Mucosa of descending colon (tissue), 3 donors: Measurements from ENCODE around the gene TDRD12. TPM values are rescaled to one million over a fixed set of nuclear protein-coding genes. Genes with fewer than 3 reads are reported as not detected.
"Not testable (repeated sequence)": the region's sequence is repeated elsewhere in the genome, so short reads cannot be mapped to it uniquely, and the experiment has no call there.

Experiments
- ATAC-seq: fragments of 200-7000 bp; cut with Tn5 transposase; one replicate; pipeline ENCODE4 v1.9.1; 2020; ENCODE audit warnings: mild to moderate bottlenecking, moderate library complexity
- DNase-seq, 3 donors: peaks; one replicate each; pipeline ENCODE4 v3.0.0-alpha.2; 2020
- H3K36me3 ChIP-seq: fragments of 200-600 bp; one replicate; pipeline ENCODE4 v1.8.0; 2021; ENCODE audit warnings: low read depth, mild to moderate bottlenecking
- H3K4me1 ChIP-seq: fragments of 200-600 bp; one replicate; pipeline ENCODE4 v1.8.0; 2021; ENCODE audit warnings: low read depth, mild to moderate bottlenecking
- H3K4me3 ChIP-seq: fragments of 200-600 bp; one replicate; pipeline ENCODE4 v1.8.0; 2021; ENCODE audit warnings: mild to moderate bottlenecking
- H3K9me3 ChIP-seq: fragments of 200-600 bp; one replicate; pipeline ENCODE4 v1.8.0; 2021; ENCODE audit warnings: mild to moderate bottlenecking
- CTCF ChIP-seq: fragments of 200-600 bp; IDR thresholded peaks from one replicate; pipeline ENCODE4 v1.8.0; 2022; ENCODE audit warnings: antibody characterized with exemption, mild to moderate bottlenecking
- intact Hi-C, 2 donors: fragments of 100-400 bp; cut with DNase I in 1 of 2; cut with micrococcal nuclease in 1 of 2; formaldehyde crosslinking; loops; one replicate each; pipeline versions ENCODE4 v1.11.0 to v1.11.1; 2022; cut with DNase I, micrococcal nuclease
- total RNA-seq, 3 donors: library from RNA; stranded (reverse); fragmentation: NEBNext Ultra II Directional in 2 of 3; extraction: Animal tissue kit (Norgen Biotek cat#: 25700) in 2 of 3; gene quantifications; one replicate each; pipeline versions ENCODE4 v1.2.1 to v1.2.4, GENCODE V29; 2021 to 2023
- donor health status: DM: no; HTN: no; CAD: no; lungs with moderate emphysema.
- donor health status: DM: no; HTN: no; CAD: no.
- donor health status: DM: no; HTN: yes; CAD: no.

Gene TDRD12
- total RNA-seq, 3 donors from 2014 or later = 0.31 to 0.47 TPM; not detected in 1

GRCh38 chr19:32750441-32751055 is 31.0 kb downstream of the TDRD12 start:
- intact Hi-C loops = no loop called here
- no peaks in the 10 kb centered on the region for H3K9me3 ChIP-seq
- no peaks in the 10 kb centered on the region for H3K36me3 ChIP-seq
- no peaks in the 10 kb centered on the region for H3K4me1 ChIP-seq
- no peak overlapping the region for H3K4me3 ChIP-seq
- no peak for ATAC-seq
- no peak for DNase-seq
- no peak for TF ChIP-seq CTCF

DNA sequence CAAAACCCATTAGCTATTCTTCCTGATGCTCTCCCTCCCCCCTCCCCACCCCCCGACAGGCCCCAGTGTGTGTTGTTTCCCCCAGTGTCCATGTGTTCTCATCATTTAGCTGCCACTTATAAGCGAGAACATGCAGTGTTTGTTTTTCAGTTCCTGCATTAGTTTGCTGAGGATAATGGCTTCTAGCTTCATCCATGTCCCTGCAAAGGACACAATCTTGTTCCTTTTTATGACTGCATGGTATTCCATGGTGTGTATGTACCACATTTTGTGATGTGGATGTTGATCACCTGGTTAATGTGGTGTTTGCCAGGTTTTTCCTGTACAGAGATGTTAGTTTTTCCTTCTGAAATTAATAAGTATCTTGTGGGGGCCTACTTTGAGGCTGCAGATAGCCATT is 31.5 kb downstream of the TDRD12 start:
- Histone ChIP-seq H3K4me3 (no peak overlapping the region), H3K9me3 (no peaks in the 10 kb centered on the region), H3K4me1 (no peaks in the 10 kb centered on the region), H3K36me3 (no peaks in the 10 kb centered on the region)
- ATAC-seq (no peak), DNase-seq (no peak)
- no peak for TF ChIP-seq CTCF
- intact Hi-C loops = no loop called here

GRCh38 chr19:32757189-32757588 is 37.6 kb downstream of the TDRD12 start:
- ATAC-seq = no peak
- DNase-seq = no peak
- intact Hi-C loops = no loop called here
- Histone ChIP-seq H3K4me1 (no peaks in the 10 kb centered on the region), H3K9me3 (no peaks in the 10 kb centered on the region), H3K4me3 (no peak overlapping the region), H3K36me3 (no peaks in the 10 kb centered on the region)
- no peak for TF ChIP-seq CTCF

- H3K9me3 ChIP-seq, H3K36me3 ChIP-seq, ATAC-seq, DNase-seq, H3K4me3 ChIP-seq, intact Hi-C loops, H3K4me1 ChIP-seq: not testable (repeated sequence)
Observed at GRCh38 chr19:32765365-32765764, 45.8 kb downstream of the TDRD12 start.

DNA sequence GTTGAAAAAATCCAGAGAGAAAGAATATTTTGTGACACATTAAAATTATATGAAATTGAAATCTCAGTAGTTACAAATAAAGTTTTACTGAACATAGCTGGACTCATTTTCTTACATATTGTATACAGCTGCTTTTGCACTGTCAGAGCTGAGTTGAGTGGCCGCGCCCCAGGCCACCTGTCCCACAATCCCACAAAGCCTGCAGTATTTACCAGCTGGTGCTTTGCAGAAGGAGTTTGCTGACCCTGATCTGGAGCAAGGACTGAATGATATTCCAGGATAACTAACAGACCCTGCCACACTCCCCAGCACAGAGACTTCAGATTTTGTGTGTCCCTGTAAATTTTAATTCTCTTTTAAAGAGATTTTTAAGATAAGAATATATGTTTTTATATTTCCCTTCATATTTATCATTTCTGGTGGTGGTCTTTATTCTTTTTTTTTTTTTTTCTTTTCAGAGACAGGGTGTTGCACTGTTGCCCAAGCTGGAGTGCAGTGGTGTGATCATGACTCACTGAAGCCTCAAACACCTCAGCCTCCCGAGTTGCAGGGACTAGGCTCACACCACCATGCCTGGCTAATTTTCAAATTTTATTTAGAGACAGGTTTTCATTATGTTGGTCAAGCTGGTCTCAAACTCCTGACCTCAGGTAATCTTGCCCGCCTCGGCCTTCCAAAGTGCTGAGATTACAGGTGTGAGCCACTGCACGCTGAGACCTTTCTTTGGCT is 48.5 kb downstream of the TDRD12 start:
- Histone ChIP-seq H3K4me1 (no peaks in the 10 kb centered on the region), H3K36me3 (no peaks in the 10 kb centered on the region), H3K4me3 (no peak overlapping the region), H3K9me3 (no peaks in the 10 kb centered on the region)
- intact Hi-C loops = no loop called here
- no peak for TF ChIP-seq CTCF
- ATAC-seq = no peak
- no peak for DNase-seq

DNA sequence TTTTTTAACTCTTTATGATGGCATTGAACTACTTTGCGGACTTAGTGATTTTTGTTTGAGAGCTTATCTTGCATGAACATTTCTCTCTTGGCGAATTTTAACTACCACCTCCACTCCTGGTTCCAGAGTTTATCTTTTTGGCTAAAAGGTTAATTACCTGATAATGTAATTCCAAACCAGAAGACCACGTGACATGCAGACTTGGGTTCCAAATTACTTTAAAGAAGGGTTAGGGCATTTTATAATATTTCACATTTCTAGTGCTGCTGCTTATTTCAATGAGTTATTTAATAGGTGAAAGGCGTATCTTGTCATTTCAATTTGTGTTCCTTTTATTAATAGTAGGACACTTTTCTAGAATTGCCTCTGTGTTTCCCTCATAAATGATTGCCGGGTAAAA is 52.0 kb downstream of the TDRD12 start:
- Histone ChIP-seq H3K9me3 (no peaks in the 10 kb centered on the region), H3K4me1 (no peaks in the 10 kb centered on the region), H3K36me3 (no peaks in the 10 kb centered on the region), H3K4me3 (no peak overlapping the region)
- TF ChIP-seq CTCF = no peak
- intact Hi-C loops = no loop called here
- ATAC-seq (no peak), DNase-seq (no peak)
